Measurements from ENCODE around the gene MYO9A.

The MYO9A gene

GRCh38 chr15:71798641-71799040 lies 319.3 kb downstream of the MYO9A start:
- DNase-seq (ENCODE audit: low read depth) = no peak
- TF ChIP-seq CTCF (IDR thresholded peaks at IDR 0.05; ENCODE audit: control insufficient read depth, extremely low read depth, insufficient read depth) = no peak
- no peak overlapping the region for H3K4me3 ChIP-seq (ENCODE audit: low read depth, low read length)

- no peak overlapping the region for H3K4me3 ChIP-seq (ENCODE audit: low read depth, low read length)
- TF ChIP-seq CTCF (IDR thresholded peaks at IDR 0.05; ENCODE audit: control insufficient read depth, extremely low read depth, insufficient read depth) = no peak
- no peak for DNase-seq (ENCODE audit: low read depth)
Measured at GRCh38 chr15:71792521-71792920, 325.4 kb downstream of the MYO9A start.

GRCh38 chr15:71791975-71792374 lies 326.0 kb downstream of the MYO9A start:
- H3K4me3 ChIP-seq (ENCODE audit: low read depth, low read length) = no peak overlapping the region
- DNase-seq (ENCODE audit: low read depth) = no peak
- TF ChIP-seq CTCF (IDR thresholded peaks at IDR 0.05; ENCODE audit: control insufficient read depth, extremely low read depth, insufficient read depth) = no peak

GRCh38 chr15:71790081-71790480 lies 327.9 kb downstream of the MYO9A start:
- H3K4me3 ChIP-seq (ENCODE audit: low read depth, low read length) = no peak overlapping the region
- TF ChIP-seq CTCF (IDR thresholded peaks at IDR 0.05; ENCODE audit: control insufficient read depth, extremely low read depth, insufficient read depth) = no peak
- DNase-seq (ENCODE audit: low read depth) = no peak

- TF ChIP-seq CTCF (IDR thresholded peaks at IDR 0.05; ENCODE audit: control insufficient read depth, extremely low read depth, insufficient read depth) = no peak
- no peak overlapping the region for H3K4me3 ChIP-seq (ENCODE audit: low read depth, low read length)
- no peak for DNase-seq (ENCODE audit: low read depth)
Measured at GRCh38 chr15:71789616-71790015, 328.3 kb downstream of the MYO9A start.

GRCh38 chr15:71788646-71789579 lies 329.0 kb downstream of the MYO9A start:
- H3K4me3 ChIP-seq (ENCODE audit: low read depth, low read length) = no peak overlapping the region
- no peak for DNase-seq (ENCODE audit: low read depth)
- TF ChIP-seq CTCF (IDR thresholded peaks at IDR 0.05; ENCODE audit: control insufficient read depth, extremely low read depth, insufficient read depth) = no peak

GRCh38 chr15:71786673-71787072 lies 331.3 kb downstream of the MYO9A start:
- no peak overlapping the region for H3K4me3 ChIP-seq (ENCODE audit: low read depth, low read length)
- TF ChIP-seq CTCF (IDR thresholded peaks at IDR 0.05; ENCODE audit: control insufficient read depth, extremely low read depth, insufficient read depth) = no peak
- no peak for DNase-seq (ENCODE audit: low read depth)
